Endothelial cell (in vitro differentiated cells): ENCODE results near the gene TMEM35B. TPM values are rescaled to one million over a fixed set of nuclear protein-coding genes. Genes with fewer than 3 reads are reported as not detected.
A peak's percentile ranks its signal among the peaks of the same experiment; 100 is the strongest.

Experiments used
- DNase-seq: peaks from one replicate; pipeline ENCODE4 v3.0.0; 2021; ENCODE audit warnings: low spot score
- H3K27ac Mint-ChIP-seq: one replicate; pipeline ENCODE4 v1.8.0; 2021; ENCODE audit warnings: mixed read lengths, inconsistent platforms; ENCODE audit not compliant: unreplicated experiment
- H3K27me3 Mint-ChIP-seq: one replicate; pipeline ENCODE4 v1.8.0; 2021; ENCODE audit warnings: mild to moderate bottlenecking, moderate library complexity, mixed read lengths, inconsistent platforms; ENCODE audit not compliant: unreplicated experiment
- H3K36me3 Mint-ChIP-seq: one replicate; pipeline ENCODE4 v1.8.0; 2021; ENCODE audit warnings: mild to moderate bottlenecking, low read depth, mixed read lengths, inconsistent platforms; ENCODE audit not compliant: unreplicated experiment
- H3K4me1 Mint-ChIP-seq: one replicate; pipeline ENCODE4 v1.8.0; 2021; ENCODE audit warnings: mild to moderate bottlenecking, mixed read lengths, inconsistent platforms; ENCODE audit not compliant: unreplicated experiment
- H3K4me3 Mint-ChIP-seq: one replicate; pipeline ENCODE4 v1.8.0; 2021; ENCODE audit warnings: mild to moderate bottlenecking, mixed read lengths, inconsistent platforms; ENCODE audit not compliant: unreplicated experiment
- H3K9me3 Mint-ChIP-seq: one replicate; pipeline ENCODE4 v1.8.0; 2021; ENCODE audit warnings: mixed read lengths, inconsistent platforms; ENCODE audit not compliant: unreplicated experiment
- long read RNA-seq: library from polyadenylated mRNA; unstranded; transcript quantifications from one replicate; pipeline ENCODE4 v2.0.0, GENCODE V29; 2020; ENCODE audit not compliant: unreplicated experiment
- total RNA-seq: library from RNA; stranded (reverse); fragmentation: NEBNext Ultra II Directional; extraction: Animal tissue kit (Norgen Biotek cat#: 25700); gene quantifications from one replicate; pipeline ENCODE4 v1.2.1, GENCODE V29; 2021; ENCODE audit not compliant: unreplicated experiment
- TF ChIP-seq, protein P1 (sequence below): fragments of 200-600 bp; sonication (generic); IDR thresholded peaks from one replicate; pipeline ENCODE4 v1.5.0; 2021; ENCODE audit warnings: antibody characterized with exemption; ENCODE audit not compliant: unreplicated experiment

The TMEM35B gene
- 18.9 TPM for total RNA-seq
- long read RNA-seq, transcript TMEM35B-201 (3 exons, 922 nt), result major isoform, 10 of 11 reads
- long read RNA-seq, partial matches to known transcripts, result 0 of 11 reads
- long read RNA-seq, other reads (novel, unspliced or antisense), result 1 of 11 reads

- peak; percentile 61 for DNase-seq
- peaks cover 24% of the 10 kb centered on the region for H3K4me1 Mint-ChIP-seq
- no peaks in the 10 kb centered on the region for H3K36me3 Mint-ChIP-seq
- no peaks in the 10 kb centered on the region for H3K9me3 Mint-ChIP-seq
- H3K4me3 Mint-ChIP-seq, result peak within 1 kb of the TSS; percentile 98
- peaks cover 9% of the 10 kb centered on the region for H3K27me3 Mint-ChIP-seq
- peak within 1 kb of the TSS; percentile 96 for H3K27ac Mint-ChIP-seq
- TF ChIP-seq, protein P1, sequence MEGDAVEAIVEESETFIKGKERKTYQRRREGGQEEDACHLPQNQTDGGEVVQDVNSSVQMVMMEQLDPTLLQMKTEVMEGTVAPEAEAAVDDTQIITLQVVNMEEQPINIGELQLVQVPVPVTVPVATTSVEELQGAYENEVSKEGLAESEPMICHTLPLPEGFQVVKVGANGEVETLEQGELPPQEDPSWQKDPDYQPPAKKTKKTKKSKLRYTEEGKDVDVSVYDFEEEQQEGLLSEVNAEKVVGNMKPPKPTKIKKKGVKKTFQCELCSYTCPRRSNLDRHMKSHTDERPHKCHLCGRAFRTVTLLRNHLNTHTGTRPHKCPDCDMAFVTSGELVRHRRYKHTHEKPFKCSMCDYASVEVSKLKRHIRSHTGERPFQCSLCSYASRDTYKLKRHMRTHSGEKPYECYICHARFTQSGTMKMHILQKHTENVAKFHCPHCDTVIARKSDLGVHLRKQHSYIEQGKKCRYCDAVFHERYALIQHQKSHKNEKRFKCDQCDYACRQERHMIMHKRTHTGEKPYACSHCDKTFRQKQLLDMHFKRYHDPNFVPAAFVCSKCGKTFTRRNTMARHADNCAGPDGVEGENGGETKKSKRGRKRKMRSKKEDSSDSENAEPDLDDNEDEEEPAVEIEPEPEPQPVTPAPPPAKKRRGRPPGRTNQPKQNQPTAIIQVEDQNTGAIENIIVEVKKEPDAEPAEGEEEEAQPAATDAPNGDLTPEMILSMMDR, result no peak
Observed at GRCh38 chr1:34984793-34985608, at the start of gene TMEM35B. Gene TMEM35B, minus strand, starts transcription at chr1:34985347. Its CDS starts 42 bp downstream, at chr1:34985305.

DNA sequence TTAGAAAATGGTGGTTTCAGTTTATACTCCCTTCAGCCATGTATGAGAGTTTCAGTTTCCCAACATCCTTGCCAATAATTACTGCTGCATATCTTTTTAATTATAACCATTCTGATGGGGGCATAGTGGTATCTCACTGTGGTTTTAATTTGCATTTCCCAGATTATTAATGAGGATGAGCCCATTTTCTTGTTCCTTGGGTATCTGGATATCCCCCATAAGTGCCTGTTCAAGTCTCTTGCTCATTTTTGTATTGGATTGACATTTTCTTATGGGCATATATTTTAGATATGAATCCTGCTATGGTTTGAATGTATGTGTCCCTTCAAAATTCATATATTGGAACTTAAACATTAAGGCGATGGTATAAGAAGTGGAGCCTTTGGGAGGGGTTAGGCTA, 48.2 kb upstream of the TMEM35B start:
- Mint-ChIP-seq H3K27ac (no peak overlapping the region), H3K27me3 (peaks cover 5% of the 10 kb centered on the region), H3K4me3 (no peak overlapping the region), H3K9me3 (no peaks in the 10 kb centered on the region), H3K4me1 (peaks cover 11% of the 10 kb centered on the region), H3K36me3 (no peaks in the 10 kb centered on the region)
- TF ChIP-seq, protein P1, result no peak
- no peak for DNase-seq

- no peak for DNase-seq
- H3K9me3 Mint-ChIP-seq, result no peaks in the 10 kb centered on the region
- H3K4me1 Mint-ChIP-seq, result peaks cover 11% of the 10 kb centered on the region
- H3K4me3 Mint-ChIP-seq, result peak overlapping the region; percentile 71
- no peak overlapping the region for H3K27ac Mint-ChIP-seq
- peaks cover 5% of the 10 kb centered on the region for H3K27me3 Mint-ChIP-seq
- H3K36me3 Mint-ChIP-seq, result peaks cover 4% of the 10 kb centered on the region
- TF ChIP-seq, protein P1, result no peak
Observed at GRCh38 chr1:35032384-35032739, 47.2 kb upstream of the TMEM35B start.

DNA sequence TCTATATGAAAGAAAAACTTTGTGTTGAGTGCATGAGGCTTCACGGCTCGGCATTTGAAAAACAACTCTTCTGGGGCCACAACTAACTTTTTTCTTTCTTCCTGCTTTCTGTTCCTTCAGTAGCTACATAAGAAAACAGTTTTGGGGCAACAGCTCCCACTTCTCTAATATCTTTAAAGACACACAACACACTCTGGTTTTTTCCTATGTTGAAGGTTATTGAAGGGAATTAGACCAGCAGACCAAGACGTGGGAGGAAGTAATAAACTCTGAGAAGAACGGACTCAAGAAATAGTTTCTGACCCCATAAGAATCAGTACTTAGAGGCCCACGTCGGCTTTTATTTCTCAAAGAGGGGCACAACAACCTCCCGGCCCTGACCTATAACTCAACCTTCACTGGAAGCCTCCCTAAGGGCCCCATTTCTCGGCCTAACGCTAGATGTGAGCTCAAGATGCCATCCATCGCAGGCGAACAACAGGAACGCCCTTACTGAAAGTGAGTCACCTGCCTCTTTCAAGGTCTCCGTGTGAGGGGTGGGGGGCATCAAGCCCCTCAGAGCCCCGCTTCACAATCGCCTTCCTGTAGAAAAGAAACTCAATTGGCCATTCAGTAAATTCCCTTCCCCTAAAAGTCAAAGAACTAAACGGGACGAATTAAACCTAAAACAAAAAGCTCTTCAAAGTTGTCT, 45.8 kb upstream of the TMEM35B start:
- DNase-seq, result no peak
- peaks cover 4% of the 10 kb centered on the region for H3K27me3 Mint-ChIP-seq
- no peaks in the 10 kb centered on the region for H3K9me3 Mint-ChIP-seq
- peaks cover 11% of the 10 kb centered on the region for H3K4me1 Mint-ChIP-seq
- H3K36me3 Mint-ChIP-seq, result peaks cover 5% of the 10 kb centered on the region
- H3K4me3 Mint-ChIP-seq, result peak overlapping the region; percentile 99
- TF ChIP-seq, protein P1, result no peak
- H3K27ac Mint-ChIP-seq, result peak overlapping the region; percentile 94
